HG03095 (cell line): ENCODE measurements around the gene ANKRD13A.

Experiments
- ATAC-seq: cut with Tn5 transposase; IDR thresholded peaks from one replicate; pipeline ENCODE4 v1.9.1; 2021; ENCODE audit warnings: moderate library complexity; ENCODE audit not compliant: unreplicated experiment

Gene ANKRD13A

GRCh38 chr12:109998904-109999648 is at the start of gene ANKRD13A:
ANKRD13A (plus strand) TSS chr12:109999430; CDS start chr12:109999689, 259 bp downstream.
- peak; percentile 41 for ATAC-seq

- no peak for ATAC-seq
Observed at GRCh38 chr12:109950625-109951024, 48.6 kb upstream of the ANKRD13A start.

GRCh38 chr12:109951136-109951535 is 48.1 kb upstream of the ANKRD13A start:
- ATAC-seq, result no peak

GRCh38 chr12:109951751-109952150 is 47.5 kb upstream of the ANKRD13A start:
- ATAC-seq, result no peak

- ATAC-seq, result no peak
Observed at GRCh38 chr12:109952160-109952858, 46.9 kb upstream of the ANKRD13A start.

GRCh38 chr12:109952873-109953272 is 46.4 kb upstream of the ANKRD13A start:
- no peak for ATAC-seq

GRCh38 chr12:109953656-109954055 is 45.6 kb upstream of the ANKRD13A start:
- no peak for ATAC-seq

- ATAC-seq, result no peak
Observed at GRCh38 chr12:109958374-109958773, 40.9 kb upstream of the ANKRD13A start.

- ATAC-seq, result no peak
Observed at GRCh38 chr12:109959411-109960093, 39.7 kb upstream of the ANKRD13A start.

GRCh38 chr12:109961201-109961600 is 38.0 kb upstream of the ANKRD13A start:
- no peak for ATAC-seq

GRCh38 chr12:109961612-109962011 is 37.6 kb upstream of the ANKRD13A start:
- ATAC-seq, result no peak

- ATAC-seq, result no peak
Observed at GRCh38 chr12:109962398-109962797, 36.8 kb upstream of the ANKRD13A start.

- ATAC-seq, result no peak
Observed at GRCh38 chr12:109963330-109963729, 35.9 kb upstream of the ANKRD13A start.

- no peak for ATAC-seq
Observed at GRCh38 chr12:109963743-109964429, 35.3 kb upstream of the ANKRD13A start.

- ATAC-seq, result no peak
Observed at GRCh38 chr12:109966546-109966945, 32.7 kb upstream of the ANKRD13A start.

- no peak for ATAC-seq
Observed at GRCh38 chr12:109967383-109968031, 31.7 kb upstream of the ANKRD13A start.

GRCh38 chr12:109968032-109968420 is 31.2 kb upstream of the ANKRD13A start:
- no peak for ATAC-seq

- ATAC-seq, result no peak
Observed at GRCh38 chr12:109968801-109969200, 30.4 kb upstream of the ANKRD13A start.

GRCh38 chr12:109972821-109973220 is 26.4 kb upstream of the ANKRD13A start:
- no peak for ATAC-seq

GRCh38 chr12:109981311-109981710 is 17.9 kb upstream of the ANKRD13A start:
- no peak for ATAC-seq

GRCh38 chr12:109982210-109982609 is 17.0 kb upstream of the ANKRD13A start:
- ATAC-seq, result no peak
